ACHN (cell line): Measurements from ENCODE around the gene AGO3.
A peak's percentile ranks its signal among the peaks of the same experiment; 100 is the strongest.
"Not testable (repeated sequence)": the region's sequence is repeated elsewhere in the genome, so short reads cannot be mapped to it uniquely, and the experiment has no call there.

Experiments
- DNase-seq: peaks from one replicate; pipeline ENCODE4 v3.0.0-alpha.2; 2015
- in situ Hi-C: cut with HindIII; loops from 2 replicates; pipeline ENCODE4 v1.10.0; 2017; ENCODE audit warnings: low sequenced_read_pairs, low pct_ligation_motif_present, low pct_unique_long_range_greater_than_20kb

The AGO3 gene

GRCh38 chr1:35971601-35972000 lies 40.7 kb downstream of the AGO3 start:
- in situ Hi-C loops = no loop called here
- no peak for DNase-seq

- in situ Hi-C loops, DNase-seq: not testable (repeated sequence)
These were observed 41.7 kb downstream of the AGO3 start for GRCh38 chr1:35972631-35973030.

GRCh38 chr1:35980090-35980489 lies 49.2 kb downstream of the AGO3 start:
- in situ Hi-C loops = no loop called here
- DNase-seq = no peak

GRCh38 chr1:35988237-35988636 lies 57.3 kb downstream of the AGO3 start:
- in situ Hi-C loops = no loop called here
- DNase-seq = no peak

- in situ Hi-C loops = no loop called here
- DNase-seq = no peak
These were observed 76.1 kb downstream of the AGO3 start for GRCh38 chr1:36006941-36007500.

GRCh38 chr1:36007741-36008140 lies 76.8 kb downstream of the AGO3 start:
- in situ Hi-C loops = no loop called here
- no peak for DNase-seq

- in situ Hi-C loops = no loop called here
- DNase-seq = peak; percentile 84
These were observed 77.8 kb downstream of the AGO3 start for GRCh38 chr1:36008546-36009197.

- in situ Hi-C loops = no loop called here
- no peak for DNase-seq
These were observed 83.9 kb downstream of the AGO3 start for GRCh38 chr1:36014722-36015220.

GRCh38 chr1:36016686-36017085 lies 85.8 kb downstream of the AGO3 start:
- DNase-seq = no peak
- in situ Hi-C loops = no loop called here

- in situ Hi-C loops = no loop called here
- DNase-seq = no peak
These were observed 92.3 kb downstream of the AGO3 start for GRCh38 chr1:36023098-36023769.

GRCh38 chr1:36024024-36024423 lies 93.1 kb downstream of the AGO3 start:
- in situ Hi-C loops, DNase-seq: not testable (repeated sequence)

GRCh38 chr1:36024847-36025246 lies 93.9 kb downstream of the AGO3 start:
- in situ Hi-C loops = no loop called here
- DNase-seq = no peak

- in situ Hi-C loops = no loop called here
- DNase-seq = no peak
These were observed 96.9 kb downstream of the AGO3 start for GRCh38 chr1:36027766-36028165.

- no peak for DNase-seq
- in situ Hi-C loops = no loop called here
These were observed 100.5 kb downstream of the AGO3 start for GRCh38 chr1:36031441-36031840.

GRCh38 chr1:36034692-36035091 lies 103.8 kb downstream of the AGO3 start:
- DNase-seq = peak; percentile 64
- in situ Hi-C loops = no loop called here

GRCh38 chr1:36035154-36035553 lies 104.2 kb downstream of the AGO3 start:
- no peak for DNase-seq
- in situ Hi-C loops = no loop called here

GRCh38 chr1:36040238-36040637 lies 109.3 kb downstream of the AGO3 start:
- in situ Hi-C loops = no loop called here
- no peak for DNase-seq

GRCh38 chr1:36051821-36052220 lies 120.9 kb downstream of the AGO3 start:
- in situ Hi-C loops = no loop called here
- DNase-seq = no peak

- no peak for DNase-seq
- in situ Hi-C loops = no loop called here
These were observed 123.1 kb downstream of the AGO3 start for GRCh38 chr1:36053978-36054377.

GRCh38 chr1:36055706-36056105 lies 124.8 kb downstream of the AGO3 start:
- in situ Hi-C loops = no loop called here
- DNase-seq = no peak
